NCI-H2196 (cell line): Measurements from ENCODE around the gene STK32C.

Source experiments
- DNase-seq: peaks from one replicate; lab custom pipeline; 2025; ENCODE audit not compliant: unreplicated experiment; lab: John Stamatoyannopoulos, UW

The STK32C gene

GRCh38 chr10:132283604-132284382, 24.0 kb downstream of the STK32C start:
- no peak for DNase-seq

- DNase-seq: no peak
Observed at GRCh38 chr10:132282667-132283603, 24.8 kb downstream of the STK32C start.

- peak; percentile 53 for DNase-seq
Observed at GRCh38 chr10:132281915-132282666, 25.7 kb downstream of the STK32C start.

GRCh38 chr10:132280646-132281074, 27.1 kb downstream of the STK32C start:
- DNase-seq: no peak

GRCh38 chr10:132279873-132280645, 27.7 kb downstream of the STK32C start:
- DNase-seq: no peak

- DNase-seq: no peak
Observed at GRCh38 chr10:132277311-132277741, 30.4 kb downstream of the STK32C start.

GRCh38 chr10:132276706-132277105, 31.0 kb downstream of the STK32C start:
- no peak for DNase-seq

- DNase-seq: no peak
Observed at GRCh38 chr10:132276179-132276675, 31.5 kb downstream of the STK32C start.

GRCh38 chr10:132275426-132276178, 32.1 kb downstream of the STK32C start:
- no peak for DNase-seq

- no peak for DNase-seq
Observed at GRCh38 chr10:132274986-132275385, 32.8 kb downstream of the STK32C start.

GRCh38 chr10:132274581-132274980, 33.2 kb downstream of the STK32C start:
- DNase-seq: no peak

GRCh38 chr10:132273966-132274365, 33.8 kb downstream of the STK32C start:
- DNase-seq: no peak

GRCh38 chr10:132273304-132273944, 34.3 kb downstream of the STK32C start:
- no peak for DNase-seq

- DNase-seq: no peak
Observed at GRCh38 chr10:132272231-132272971, 35.3 kb downstream of the STK32C start.

GRCh38 chr10:132271458-132272230, 36.1 kb downstream of the STK32C start:
- no peak for DNase-seq

GRCh38 chr10:132270721-132271457, 36.9 kb downstream of the STK32C start:
- no peak for DNase-seq

- no peak for DNase-seq
Observed at GRCh38 chr10:132270256-132270655, 37.5 kb downstream of the STK32C start.
